ENCODE data around the gene PSME2.
A peak's percentile ranks its signal among the peaks of the same experiment; 100 is the strongest.

PSME2 gene

DNA sequence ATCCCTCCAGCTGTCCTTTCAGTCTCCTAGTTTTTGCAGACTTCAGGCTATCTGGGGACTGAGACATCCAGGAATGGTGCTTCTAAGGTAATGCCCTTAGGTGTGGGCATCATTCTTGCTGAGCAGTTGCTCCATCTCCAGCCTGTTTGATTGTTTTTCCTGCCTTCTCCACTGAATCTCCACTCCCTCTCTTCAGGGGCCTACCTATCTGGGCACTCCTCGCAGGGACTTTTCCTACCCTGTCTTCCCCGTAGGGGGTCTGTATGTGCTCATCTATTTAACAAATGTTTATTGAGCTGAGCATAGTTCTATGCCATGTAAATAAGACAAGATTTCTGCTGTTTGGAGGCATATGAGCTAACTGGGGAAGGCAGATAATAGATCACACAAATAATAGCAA lies 13.4 kb downstream of the PSME2 start:
- no peak for DNase-seq

DNA sequence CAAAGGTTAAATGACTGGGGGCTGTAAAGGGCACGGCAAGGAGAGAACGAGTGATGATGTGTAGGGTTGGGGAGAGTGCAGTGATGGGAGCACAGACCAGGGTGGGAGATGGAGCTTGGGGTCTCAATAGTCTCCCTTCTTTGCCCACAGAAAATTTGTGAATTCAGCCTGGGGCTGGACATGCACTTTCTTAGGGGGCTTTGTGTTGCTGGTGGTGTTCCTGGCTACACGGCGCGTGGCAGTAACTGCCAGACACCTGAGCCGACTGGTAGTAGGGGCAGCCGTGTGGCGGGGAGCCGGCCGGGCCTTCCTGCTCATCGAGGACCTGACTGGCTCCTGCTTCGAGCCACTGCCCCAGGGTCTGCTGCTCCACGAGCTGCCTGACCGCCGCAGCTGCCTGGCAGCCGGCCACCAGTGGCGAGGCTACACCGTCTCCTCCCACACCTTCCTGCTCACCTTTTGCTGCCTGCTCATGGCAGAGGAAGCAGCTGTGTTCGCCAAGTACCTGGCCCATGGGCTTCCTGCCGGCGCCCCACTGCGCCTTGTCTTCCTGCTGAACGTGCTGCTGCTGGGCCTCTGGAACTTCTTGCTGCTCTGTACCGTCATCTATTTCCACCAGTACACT lies 14.2 kb downstream of the PSME2 start:
- no peak for DNase-seq

DNA sequence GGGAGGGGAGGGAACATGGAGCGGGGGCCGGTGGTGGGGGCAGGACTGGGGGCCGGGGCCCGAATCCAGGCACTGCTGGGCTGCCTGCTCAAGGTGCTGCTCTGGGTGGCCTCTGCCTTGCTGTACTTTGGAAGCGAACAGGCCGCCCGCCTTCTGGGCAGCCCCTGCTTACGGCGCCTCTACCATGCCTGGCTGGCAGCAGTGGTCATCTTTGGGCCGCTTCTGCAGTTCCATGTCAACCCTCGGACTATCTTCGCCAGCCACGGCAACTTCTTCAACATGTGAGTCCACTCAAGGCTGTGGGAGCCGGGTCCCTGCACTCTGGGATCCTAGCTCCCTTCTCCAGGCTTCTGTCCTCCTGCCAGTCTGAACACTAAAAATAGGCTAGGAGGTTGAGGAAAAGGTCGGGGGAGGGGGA lies 14.9 kb downstream of the PSME2 start:
- DNase-seq = no peak

DNA sequence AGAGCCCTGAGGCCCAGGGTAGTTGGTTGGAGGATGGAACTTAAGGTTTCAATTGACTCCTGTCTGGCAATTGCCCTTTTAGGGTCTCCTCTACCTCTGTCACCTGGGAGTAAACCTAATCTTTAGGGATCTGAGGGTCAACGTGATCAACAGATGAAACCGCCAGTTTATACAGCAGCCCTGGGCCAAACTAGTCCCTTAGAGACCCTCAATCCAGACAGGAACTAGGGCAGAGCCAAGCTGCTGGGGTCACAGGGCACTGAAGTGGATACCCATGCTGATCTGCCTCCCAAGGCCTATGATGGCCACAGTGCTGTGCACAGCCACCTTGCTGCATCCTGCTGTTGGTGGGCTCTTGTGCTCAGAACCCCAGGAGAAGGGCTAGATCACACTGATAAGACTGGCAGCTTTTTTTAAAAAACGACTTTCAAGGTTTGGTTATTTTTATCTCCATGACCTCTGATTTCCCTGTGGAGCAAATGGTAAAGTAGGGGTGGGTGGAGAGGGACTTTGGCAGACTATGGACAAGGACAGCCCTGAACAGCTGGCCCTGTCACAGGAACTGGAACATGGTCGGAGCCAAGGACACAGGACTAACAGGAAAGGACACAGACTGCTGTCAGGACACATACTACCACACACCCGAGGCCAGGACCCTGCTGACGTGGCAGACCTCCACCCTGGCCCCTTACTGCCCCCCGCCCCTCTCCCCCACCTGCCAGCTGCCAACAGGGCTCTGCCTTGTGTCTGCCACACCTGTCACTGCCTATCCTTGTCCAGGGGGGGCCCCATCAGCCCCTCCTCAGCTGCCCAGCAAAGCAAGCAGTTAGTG lies 15.5 kb downstream of the PSME2 start:
- no peak for DNase-seq

DNA sequence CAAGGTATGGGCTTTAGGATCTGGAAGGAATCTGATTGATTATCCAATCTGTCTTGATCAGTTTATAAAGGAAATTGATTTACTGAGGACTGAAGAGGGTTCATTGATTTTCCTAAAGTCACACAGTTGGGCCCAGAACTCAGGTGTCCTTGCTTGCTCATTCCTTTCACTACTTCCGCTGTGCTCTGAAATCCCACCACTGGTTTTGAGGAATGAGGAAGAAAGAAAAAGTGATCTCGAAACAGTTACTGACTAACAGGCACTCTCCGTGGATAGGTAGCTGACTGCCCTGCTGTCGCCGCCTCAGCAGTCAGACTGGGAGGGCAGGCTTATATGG lies 16.1 kb downstream of the PSME2 start, which contains the start of gene FITM1:
Gene FITM1 (plus strand): TSS at position 280 of the 337 bp plus-strand sequence. CDS start 905 bp downstream, outside the sequence.
- no peak for DNase-seq

DNA sequence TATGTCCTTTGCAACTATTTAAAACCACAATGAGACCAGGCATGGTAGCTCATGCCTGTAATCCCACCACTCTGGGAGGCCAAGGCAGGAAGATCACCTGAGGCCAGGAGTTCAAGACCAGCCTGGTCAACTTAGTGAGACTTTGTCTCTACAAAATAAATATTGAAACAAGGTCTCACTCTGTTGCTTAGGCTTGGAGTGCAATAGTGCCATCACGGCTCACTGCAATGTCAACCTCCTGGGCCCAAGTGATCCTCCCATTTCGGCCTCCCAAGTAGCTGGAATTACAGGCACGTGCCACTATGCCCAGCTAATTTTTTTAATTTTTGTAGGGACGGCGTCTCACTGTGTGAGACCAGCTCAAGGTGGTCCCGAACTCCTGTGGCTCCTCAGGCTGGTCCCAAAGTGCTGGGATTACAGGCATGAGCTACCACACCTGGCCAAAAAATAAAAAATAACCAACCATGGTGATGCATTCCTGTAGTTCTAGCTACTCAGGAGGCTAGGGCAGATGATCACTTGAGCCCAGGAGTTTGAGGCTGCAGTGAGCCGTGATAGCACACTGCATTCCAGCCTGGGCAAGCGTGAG lies 16.9 kb downstream of the PSME2 start:
- no peak for DNase-seq

DNA sequence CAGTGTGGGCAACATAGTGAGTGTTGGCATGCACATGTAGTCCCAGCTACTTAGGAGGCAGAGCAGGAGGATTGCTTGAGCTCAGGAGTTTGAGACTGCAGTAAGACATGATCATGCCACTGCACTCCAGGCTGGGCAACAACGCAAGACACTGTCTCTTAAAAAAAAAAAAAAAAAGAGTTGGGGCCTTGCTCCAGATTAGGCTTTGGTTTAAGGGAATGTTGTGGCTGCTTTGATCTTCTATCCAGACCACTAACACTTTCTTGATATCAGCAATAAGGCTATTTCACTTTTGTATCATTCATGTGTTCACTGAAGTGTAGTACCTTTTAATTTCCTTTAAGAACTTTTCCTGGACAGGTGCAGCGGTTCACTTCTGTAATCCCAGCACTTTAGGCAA lies 18.7 kb downstream of the PSME2 start:
- DNase-seq = no peak

DNA sequence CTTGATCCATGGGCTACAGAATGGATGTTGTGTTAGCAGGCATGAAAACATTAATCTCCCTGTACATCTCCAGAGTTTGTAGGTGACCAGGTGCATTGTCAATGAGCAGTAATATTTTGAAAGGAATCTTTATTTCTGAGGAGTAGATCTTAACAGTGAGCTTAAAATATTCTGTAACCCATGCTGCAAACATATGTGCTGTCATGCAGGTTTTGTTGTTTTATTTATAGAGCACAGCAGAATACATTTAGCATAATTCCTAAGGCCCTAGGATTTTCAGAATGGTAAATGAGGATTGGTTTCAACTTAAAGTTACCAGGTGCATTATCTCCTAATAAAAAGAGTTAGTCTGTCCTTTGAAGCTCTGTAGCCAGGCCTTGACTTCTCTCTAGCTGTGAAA lies 19.5 kb downstream of the PSME2 start:
- DNase-seq = no peak

DNA sequence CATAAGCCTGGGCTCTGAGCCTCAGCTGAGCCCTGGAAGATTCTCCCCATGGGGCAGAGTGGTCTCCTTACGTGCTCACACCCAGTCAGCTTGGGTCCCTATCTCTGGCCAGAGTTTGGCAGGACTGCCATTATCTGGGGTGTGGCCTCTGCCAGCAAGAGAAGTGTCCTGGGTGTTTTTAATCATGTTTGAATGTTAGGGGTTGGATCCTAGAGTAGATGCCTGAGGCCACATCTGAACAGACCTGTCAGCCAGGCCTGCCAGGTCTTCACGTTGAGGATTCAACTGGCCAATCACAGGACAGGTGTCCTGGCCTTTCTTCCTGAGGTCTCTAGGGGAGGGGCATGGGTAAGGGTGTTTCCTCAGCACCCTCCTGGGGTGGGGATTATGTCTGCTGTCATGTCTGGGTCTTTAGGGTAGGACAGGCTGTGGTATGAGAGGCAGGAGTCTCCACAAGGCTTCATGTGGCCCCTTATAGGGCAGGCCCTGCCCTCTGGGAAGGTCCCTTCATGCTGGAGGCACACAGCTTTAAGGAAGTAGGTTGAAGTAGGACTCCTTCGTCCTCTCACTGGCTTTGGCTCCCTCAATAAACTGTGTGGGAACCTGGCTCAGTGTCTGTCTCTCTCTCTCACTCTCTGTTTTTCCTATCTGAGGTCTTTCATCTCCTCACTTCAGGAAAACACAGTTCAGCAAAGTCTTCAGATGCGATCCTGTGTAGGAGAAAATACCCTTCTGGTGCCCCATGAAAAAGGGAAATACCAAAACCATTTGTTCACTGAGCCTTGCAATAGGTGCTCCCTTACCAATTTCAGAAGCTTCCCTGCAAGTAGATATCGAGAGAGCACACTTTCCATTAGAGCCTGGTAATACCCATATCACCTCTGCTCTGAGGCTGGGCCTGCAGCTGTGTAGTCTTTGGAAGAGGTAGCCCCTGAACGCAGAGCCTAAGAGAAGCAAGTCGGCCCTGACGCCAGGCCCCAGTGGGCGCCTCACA lies 22.7 kb downstream of the PSME2 start:
- no peak for DNase-seq

DNA sequence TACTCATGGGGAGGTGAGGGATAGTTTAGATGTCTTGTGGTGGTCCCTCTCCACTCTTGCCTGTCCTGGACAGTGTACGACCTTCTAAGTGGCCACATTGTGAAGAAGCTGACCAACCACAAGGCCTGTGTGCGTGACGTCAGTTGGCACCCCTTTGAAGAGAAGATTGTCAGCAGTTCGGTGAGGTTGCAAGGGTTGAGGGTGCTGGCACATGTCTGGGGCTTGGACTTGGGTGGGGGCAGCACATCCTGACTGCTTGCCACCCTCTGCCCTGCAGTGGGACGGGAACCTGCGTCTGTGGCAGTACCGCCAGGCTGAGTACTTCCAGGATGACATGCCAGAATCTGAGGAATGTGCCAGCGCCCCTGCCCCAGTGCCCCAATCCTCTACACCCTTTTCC lies 23.5 kb downstream of the PSME2 start:
- no peak for DNase-seq

DNA sequence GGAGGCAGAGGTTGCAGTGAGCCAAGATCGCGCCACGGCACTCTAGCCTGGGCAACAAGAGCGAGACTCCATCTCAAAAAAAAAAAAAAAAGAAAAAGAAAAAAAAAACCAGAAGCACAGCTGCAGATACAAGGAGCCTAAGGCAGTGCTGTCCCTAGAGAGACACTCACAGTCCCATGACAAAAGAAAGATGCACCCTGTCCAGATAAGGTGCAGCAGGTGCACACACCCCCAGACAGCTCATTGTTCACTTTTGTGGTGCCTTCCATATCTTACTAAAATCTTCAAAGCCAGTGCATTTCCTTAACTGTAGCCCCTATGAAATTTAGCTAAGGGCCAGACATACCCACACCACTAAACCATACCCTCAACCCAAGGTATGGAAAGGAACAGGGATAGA lies 24.0 kb downstream of the PSME2 start:
- DNase-seq = no peak

DNA sequence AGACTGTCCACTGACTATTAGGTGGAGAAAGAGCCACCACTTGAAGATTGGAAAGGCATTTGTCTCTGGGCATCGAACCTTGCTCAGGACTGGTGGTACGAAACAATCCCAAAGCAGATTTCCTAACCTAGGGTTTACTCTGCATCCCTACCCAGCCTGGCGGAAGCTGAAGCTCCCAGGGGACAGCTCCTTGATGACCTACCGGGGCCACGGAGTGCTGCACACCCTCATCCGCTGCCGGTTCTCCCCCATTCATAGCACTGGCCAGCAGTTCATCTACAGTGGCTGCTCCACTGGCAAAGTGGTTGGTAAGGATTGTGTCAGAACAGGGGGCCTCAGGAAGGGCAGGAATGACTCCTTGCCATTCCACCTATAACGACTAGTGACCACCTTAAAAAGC lies 25.2 kb downstream of the PSME2 start:
- no peak for DNase-seq

DNA sequence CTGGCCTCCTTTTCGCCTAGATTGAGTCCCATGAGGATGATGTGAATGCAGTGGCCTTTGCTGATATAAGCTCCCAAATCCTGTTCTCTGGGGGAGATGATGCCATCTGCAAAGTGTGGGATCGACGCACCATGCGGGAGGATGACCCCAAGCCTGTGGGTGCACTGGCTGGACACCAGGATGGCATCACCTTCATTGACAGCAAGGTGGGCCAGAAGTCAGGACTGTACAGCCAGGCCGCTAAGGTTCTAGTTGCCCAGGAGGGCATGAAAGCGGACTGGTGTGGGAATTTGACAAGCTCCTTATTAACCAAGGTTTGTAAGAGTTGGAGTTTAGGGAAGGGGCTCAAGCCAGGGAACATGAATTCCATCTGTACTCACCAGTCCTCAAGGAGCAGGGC lies 26.7 kb downstream of the PSME2 start:
- DNase-seq = no peak

DNA sequence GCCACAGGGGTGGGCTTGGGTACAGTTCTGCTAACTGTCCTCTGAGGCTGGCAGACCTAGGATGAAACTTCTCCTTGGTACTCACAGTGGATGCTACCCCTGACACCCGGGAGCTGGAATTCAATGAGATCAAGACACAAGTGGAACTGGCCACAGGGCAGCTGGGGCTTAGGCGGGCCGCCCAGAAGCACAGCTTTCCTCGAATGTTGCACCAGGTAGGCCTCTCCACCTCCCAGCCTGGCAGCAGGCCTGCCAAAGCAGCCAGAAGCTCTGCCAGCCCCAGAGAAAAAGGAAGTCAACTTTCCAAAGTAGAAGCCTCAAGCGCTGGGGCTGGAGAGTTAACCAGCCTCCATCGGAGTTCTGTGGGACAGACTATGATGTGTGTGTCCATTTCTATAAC lies 29.2 kb downstream of the PSME2 start:
- DNase-seq = no peak

DNA sequence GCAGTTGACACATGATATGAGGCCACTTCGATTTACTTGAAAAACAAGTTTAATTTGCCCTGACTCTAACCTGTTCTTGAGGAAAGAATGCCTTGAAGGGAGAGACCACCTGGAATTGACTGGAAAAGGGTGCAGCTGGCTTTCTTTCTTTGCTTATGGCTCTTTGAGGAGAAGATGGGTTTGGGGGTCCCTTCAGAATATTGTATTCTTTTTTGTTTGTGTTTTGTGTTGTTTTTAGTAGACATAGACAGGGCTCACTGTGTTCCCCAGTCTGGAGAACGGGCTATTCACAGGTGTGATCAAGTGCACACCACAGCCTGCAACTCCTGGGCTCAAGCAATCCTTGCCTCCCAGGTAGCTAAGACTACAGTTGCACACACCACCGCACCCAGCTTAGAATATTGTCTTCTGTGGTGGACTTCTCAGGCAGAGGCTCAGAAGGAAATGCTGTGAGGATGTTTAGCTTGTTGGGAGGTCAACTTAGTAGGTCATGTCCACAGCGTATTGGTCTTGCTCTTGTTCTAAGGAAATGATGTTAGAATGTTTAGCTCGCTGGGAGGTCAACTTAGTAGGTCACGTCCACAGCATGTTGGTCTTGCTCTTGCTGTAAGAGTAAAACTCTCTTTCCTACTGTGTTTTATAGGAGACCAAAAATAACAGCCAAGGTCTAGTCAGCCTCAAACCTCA lies 30.1 kb downstream of the PSME2 start:
- DNase-seq = no peak

DNA sequence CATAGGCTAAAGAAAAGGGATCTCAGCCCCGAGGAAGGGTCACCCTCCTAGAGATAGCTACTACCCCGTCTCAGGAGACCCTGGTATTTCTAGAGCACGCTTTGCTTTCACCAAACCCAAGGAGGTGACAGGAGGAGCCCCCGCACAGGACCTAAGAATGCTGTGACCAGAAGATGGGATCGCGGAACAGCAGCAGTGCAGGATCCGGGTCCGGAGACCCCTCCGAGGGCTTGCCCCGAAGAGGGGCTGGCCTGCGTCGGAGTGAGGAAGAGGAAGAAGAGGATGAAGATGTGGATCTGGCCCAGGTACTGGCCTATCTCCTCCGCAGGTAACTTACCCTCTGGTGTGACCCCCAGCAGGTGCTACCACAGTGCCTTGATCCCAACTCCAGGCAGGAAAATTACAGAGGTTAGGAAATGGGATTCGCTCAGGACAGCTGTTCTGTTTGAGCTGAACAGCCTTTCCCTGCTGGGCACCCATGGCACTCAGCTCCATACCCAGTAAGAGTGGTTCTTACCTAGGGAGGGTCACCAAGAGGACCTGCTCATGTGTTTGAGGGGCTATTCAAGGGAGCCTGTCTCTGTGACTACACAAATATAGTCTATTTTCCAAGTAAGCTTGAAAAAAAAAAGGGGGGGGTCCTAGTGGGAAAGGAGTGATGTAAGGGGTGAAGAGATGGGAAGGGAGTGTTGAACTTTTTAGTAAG lies 30.8 kb downstream of the PSME2 start:
- no peak for DNase-seq

DNA sequence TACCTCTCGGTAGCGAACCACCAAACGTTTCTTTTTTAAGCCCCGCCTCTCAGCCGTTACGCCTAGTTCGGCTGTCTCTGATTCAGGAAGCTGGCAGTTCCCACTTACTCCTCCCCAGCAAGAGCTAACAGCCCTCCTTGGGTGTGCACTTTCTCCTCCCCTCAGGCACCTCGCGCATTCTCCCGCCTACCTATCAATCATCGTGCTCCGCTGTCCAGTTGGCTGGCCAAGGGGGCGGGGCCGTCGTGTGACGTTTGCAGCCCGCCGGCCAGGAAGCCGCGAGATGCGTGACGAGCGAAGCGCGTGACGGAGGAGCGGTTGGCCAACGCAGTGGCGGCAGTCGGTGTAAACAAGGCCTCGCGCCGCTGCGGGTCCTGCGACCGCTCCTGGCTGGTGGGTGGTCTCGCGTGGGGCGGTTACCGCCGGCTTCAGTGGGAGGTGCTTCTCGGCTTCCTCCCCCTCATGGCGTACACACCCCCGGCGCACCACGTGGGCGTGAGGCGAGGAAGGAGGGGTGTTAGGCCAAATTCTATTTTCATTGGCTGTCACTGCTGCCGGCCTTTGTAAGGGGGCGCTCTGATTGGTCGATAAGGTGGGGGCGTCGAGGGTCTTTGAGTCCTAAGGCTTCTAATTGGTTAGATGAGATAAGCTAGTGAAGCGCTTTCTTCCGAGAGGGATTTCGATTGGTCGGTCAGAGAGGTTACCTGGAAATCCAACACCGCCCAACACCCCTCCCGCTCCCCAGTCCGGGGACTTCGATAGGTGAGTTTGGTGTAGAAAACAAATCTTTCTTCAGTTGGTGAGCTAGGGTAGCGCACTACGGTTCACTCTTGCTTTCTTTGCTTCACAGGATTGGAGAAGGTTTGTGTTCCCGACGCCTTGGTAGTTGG lies 31.6 kb downstream of the PSME2 start, which contains the start of the genes DCAF11 and NRL:
Gene DCAF11 (plus strand): TSS at position 246 of the 890 bp plus-strand sequence. CDS start 818 bp downstream, outside the sequence.
Gene NRL (minus strand): TSS at position 418 of the 890 bp plus-strand sequence. CDS start 32,101 bp downstream, outside the sequence.
- DNase-seq = peak; percentile 98

DNA sequence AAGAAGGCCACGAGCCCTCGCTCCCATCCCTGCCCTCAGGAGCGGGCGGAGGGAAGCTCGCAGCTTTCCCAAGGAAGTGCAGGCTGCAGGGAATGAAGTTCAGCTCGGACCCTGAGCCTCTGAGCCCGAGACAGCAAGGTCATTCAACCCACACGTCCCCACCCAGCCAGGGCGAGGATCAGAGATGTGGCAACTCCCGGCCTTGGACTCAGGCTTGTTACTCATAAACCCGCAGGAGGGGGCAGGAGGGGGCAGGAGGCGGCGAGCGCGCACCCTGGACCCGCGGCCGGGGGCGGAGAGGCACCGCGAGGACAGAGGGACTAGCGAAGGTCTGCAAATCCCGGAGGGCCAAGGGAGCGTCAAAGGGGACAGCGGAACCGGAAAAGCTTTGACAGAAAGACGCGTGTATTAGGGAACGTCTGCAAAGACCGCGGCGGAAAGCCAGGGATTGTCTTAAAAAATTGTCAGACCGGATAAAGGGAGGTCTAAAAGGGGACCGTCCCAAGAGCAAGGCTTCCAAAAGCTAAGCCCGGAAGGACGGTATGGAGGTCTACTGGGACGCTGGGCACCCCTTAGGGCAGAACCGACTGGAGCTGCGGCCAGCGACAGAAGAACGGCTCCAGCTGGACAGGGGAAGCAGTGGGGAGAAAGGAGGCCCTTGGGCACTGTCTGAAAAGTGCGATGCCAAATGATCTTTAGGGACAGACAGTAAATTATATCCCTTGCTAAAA lies 32.4 kb downstream of the PSME2 start:
- DNase-seq = peak; percentile 76

DNA sequence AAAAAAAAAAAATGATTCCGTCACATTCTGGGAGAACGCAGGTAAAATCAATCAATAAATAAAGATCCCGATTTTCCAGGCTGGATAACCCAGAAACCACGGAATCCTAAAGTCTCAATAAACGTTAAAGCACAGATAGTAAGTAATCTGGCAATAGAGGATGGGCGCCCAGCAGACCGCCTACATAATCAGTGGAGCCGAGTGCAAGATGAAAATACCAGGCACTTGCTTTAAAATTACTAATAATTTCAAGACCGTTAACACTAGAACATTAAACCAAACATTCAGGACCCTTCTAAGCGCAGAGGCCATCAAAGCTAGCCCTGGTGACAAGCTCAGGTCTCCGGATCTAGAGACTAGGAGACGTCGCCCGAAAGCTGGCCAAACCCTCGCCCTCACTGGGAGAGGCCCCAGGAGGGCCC lies 33.0 kb downstream of the PSME2 start:
- no peak for DNase-seq

DNA sequence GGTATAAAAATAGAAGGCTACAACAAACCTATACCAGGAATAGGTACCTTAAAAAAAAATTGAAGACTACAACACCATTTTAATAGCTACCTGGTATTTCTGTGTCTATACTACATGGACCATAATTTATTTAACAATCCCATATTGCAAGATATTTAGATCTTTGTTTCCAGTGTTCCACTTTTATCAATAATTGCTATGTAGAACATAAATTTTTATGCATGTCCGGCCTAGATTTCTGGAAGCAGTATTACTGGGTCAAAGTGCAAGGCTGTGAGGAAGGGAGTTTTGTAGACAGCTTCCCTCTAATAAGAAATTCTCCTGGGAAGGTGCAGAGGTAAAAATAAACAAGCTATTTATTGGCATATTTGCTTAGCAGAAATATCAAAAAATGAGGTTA lies 35.9 kb downstream of the PSME2 start:
- DNase-seq = no peak
